CD4-positive, alpha-beta memory T cell (primary cell): ENCODE results near the gene ANKRD33B. TPM values are rescaled to one million over a fixed set of nuclear protein-coding genes. Genes with fewer than 3 reads are reported as not detected.
A peak's percentile ranks its signal among the peaks of the same experiment; 100 is the strongest.
"Not testable (repeated sequence)": the region's sequence is repeated elsewhere in the genome, so short reads cannot be mapped to it uniquely, and the experiment has no call there.

Source experiments
- CTCF ChIA-PET: fragments of 350-600 bp; sonication (Branson Sonifier 250); formaldehyde crosslinking; loops from one replicate; lab custom pipeline; 2021; ENCODE audit warnings: inconsistent platforms; ENCODE audit not compliant: partially characterized antibody; lab: Charles Lee
- POLR2A ChIA-PET: fragments of 350-600 bp; sonication (Branson Sonifier 250); formaldehyde crosslinking; loops from one replicate; lab custom pipeline; 2021; ENCODE audit not compliant: partially characterized antibody; lab: Charles Lee
- DNase-seq, 5 donors: peaks; one replicate each; pipeline versions ENCODE4 v3.0.0 to v3.0.0-alpha.2; 2020 to 2022; ENCODE audit warnings: mixed read lengths in 1 of 5
- H3K27ac ChIP-seq: one replicate; pipeline ENCODE4 v1.7.0; 2013; ENCODE audit warnings: low read depth, low read length
- H3K27me3 ChIP-seq: 2 replicates; pipeline ENCODE4 v1.7.0; 2013; ENCODE audit warnings: mild to moderate bottlenecking, low read length, moderate library complexity; ENCODE audit not compliant: insufficient read depth
- H3K36me3 ChIP-seq: 2 replicates; pipeline ENCODE4 v1.7.0; 2013; ENCODE audit warnings: mild to moderate bottlenecking, low read length, moderate library complexity; ENCODE audit not compliant: insufficient read depth
- H3K4me1 ChIP-seq: 2 replicates; pipeline ENCODE4 v1.7.0; 2013; ENCODE audit warnings: mild to moderate bottlenecking, low read length, moderate library complexity; ENCODE audit not compliant: insufficient read depth
- H3K4me3 ChIP-seq, 2 donors: one replicate each; pipeline ENCODE4 v1.7.0; 2013; ENCODE audit warnings: low read length in 2 of 2, mild to moderate bottlenecking in 1 of 2
- H3K9me3 ChIP-seq, 2 donors: one replicate each; pipeline ENCODE4 v1.7.0; 2013; ENCODE audit warnings: low read length in 2 of 2, control low read depth in 1 of 2; ENCODE audit not compliant: control insufficient read depth in 1 of 2
- H3K27ac Mint-ChIP-seq, 7 donors: one replicate each; pipeline ENCODE4 v1.8.0; 2020 to 2021; ENCODE audit warnings: mixed read lengths in 7 of 7, mild to moderate bottlenecking in 6 of 7, inconsistent platforms in 3 of 7, moderate library complexity in 3 of 7
- H3K27me3 Mint-ChIP-seq, 2 donors: one replicate each; pipeline ENCODE4 v1.8.0; 2020 to 2021; ENCODE audit warnings: mixed read lengths in 2 of 2
- H3K36me3 Mint-ChIP-seq, 2 donors: one replicate each; pipeline ENCODE4 v1.8.0; 2020 to 2021; ENCODE audit warnings: mixed read lengths in 2 of 2, inconsistent platforms in 1 of 2, mild to moderate bottlenecking in 1 of 2
- H3K4me1 Mint-ChIP-seq, 4 donors: one replicate each; pipeline ENCODE4 v1.8.0; 2020 to 2021; ENCODE audit warnings: mixed read lengths in 4 of 4, mild to moderate bottlenecking in 1 of 4
- H3K4me3 Mint-ChIP-seq, 8 donors: one replicate each; pipeline ENCODE4 v1.8.0; 2020 to 2021; ENCODE audit warnings: mixed read lengths in 8 of 8, mild to moderate bottlenecking in 7 of 8, moderate library complexity in 6 of 8, inconsistent platforms in 3 of 8
- H3K9me3 Mint-ChIP-seq, 8 donors: one replicate each; pipeline ENCODE4 v1.8.0; 2020 to 2021; ENCODE audit warnings: mixed read lengths in 8 of 8, mild to moderate bottlenecking in 5 of 8, inconsistent platforms in 3 of 8, moderate library complexity in 1 of 8
- intact Hi-C: fragments of 100-400 bp; cut with micrococcal nuclease; formaldehyde crosslinking; loops from one replicate; pipeline ENCODE4 v1.15.1; 2023
- polyA plus RNA-seq, 2 donors: library from polyadenylated mRNA; unstranded; fragments of 300-500 nt; fragmentation: Illumina TruSeq; gene quantifications; one replicate each; pipeline ENCODE4 v1.2.3, GENCODE V29; 2021
- total RNA-seq, 2 experiments: library from RNA; stranded (reverse); gene quantifications; one replicate each; pipeline ENCODE4 v1.2.3, GENCODE V29; 2021

ANKRD33B gene
- total and polyA plus RNA-seq, 4 experiments from 2014 or later = 0.05 to 2.3 (median 1.2) TPM

DNA sequence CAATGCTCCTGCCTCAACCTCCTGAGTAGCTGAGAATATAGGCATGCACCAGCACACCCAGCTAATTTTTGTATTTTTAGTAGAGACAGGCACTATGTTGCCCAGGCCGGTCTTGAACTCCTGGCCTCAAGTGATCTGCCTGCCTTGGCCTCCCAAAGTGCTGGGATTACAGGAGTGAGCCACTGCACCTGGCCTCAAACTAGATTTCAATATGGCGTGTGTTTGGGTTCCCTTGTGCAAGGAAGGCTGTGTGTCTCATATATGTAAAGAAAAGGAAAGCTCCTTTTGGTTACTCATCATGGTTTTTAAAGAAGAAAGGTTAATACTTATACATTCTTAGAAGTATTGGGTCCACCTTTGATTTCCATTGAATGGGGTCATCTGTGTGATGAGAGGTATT lies 70.7 kb downstream of the ANKRD33B start:
- H3K27me3 ChIP-seq = no peaks in the 10 kb centered on the region
- peaks cover 0 to 8% (median 4%) of the 10 kb centered on the region in 8 donors for H3K9me3 Mint-ChIP-seq
- intact Hi-C loops = loop anchor here (2.0 to 10.0 kb wide), 2 partner anchors 70 to 130 kb away; partner anchors contain the start of genes ANKRD33B and DAP
- H3K27ac ChIP-seq = peak overlapping the region; percentile 24
- peaks cover 0 to 4% of the 10 kb centered on the region in 2 donors for H3K27me3 Mint-ChIP-seq
- H3K36me3 ChIP-seq = no peaks in the 10 kb centered on the region
- peaks cover 22 to 77% (median 42%) of the 10 kb centered on the region in 4 donors for H3K4me1 Mint-ChIP-seq
- H3K27ac Mint-ChIP-seq = peak overlapping the region in 6 of 7 donors; percentile 19 to 91 (median 88)
- no peak overlapping the region for H3K4me3 ChIP-seq
- peak overlapping the region in 4 of 8 donors; percentile 71 to 88 (median 74) for H3K4me3 Mint-ChIP-seq
- peaks cover 42% of the 10 kb centered on the region for H3K4me1 ChIP-seq
- ChIA-PET POLR2A (no interaction called here), CTCF (interaction anchor here (1.1 to 1.5 kb wide), 2 partner anchors 51 to 351 kb away, joined by 3 to 4 read pairs; no protein-coding TSS in a partner anchor)
- no peaks in the 10 kb centered on the region for H3K9me3 ChIP-seq
- peaks cover 0 to 4% of the 10 kb centered on the region in 2 donors for H3K36me3 Mint-ChIP-seq
- DNase-seq = no peak

DNA sequence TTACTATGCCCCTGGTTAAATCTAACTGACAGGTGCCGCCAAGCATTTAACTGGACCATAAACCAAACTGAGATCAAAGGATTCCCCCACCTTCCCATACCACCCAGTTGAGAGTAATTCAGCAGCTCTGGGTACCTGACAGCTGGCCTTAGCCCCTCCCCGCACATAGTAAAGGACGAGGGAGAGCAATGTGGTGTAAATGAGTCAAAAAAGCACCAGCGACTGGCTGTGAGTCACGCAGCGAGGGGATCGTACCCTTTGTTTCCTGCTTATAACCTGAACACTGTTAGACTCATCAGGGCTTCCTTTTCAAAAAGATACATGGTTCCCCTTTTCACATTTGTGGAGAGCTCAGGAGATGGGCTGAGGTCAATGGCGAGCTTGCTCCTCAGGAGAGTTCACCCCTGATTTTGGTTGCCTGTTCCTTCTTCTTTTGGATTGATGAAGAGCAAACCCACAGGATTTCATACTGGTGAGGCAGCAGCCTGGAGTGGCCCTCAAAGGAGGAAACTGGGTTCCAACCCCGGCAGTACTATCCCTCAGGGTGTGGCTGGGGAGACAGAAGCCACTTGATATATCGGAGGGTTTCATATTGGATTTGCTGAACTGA lies 71.5 kb downstream of the ANKRD33B start:
- H3K27ac Mint-ChIP-seq = peak overlapping the region in 6 of 7 donors; percentile 76 to 93 (median 90)
- POLR2A ChIA-PET = no interaction called here
- peaks cover 0 to 13% (median 7%) of the 10 kb centered on the region in 8 donors for H3K9me3 Mint-ChIP-seq
- no peaks in the 10 kb centered on the region for H3K36me3 ChIP-seq
- H3K9me3 ChIP-seq = no peaks in the 10 kb centered on the region
- no peaks in the 10 kb centered on the region for H3K27me3 ChIP-seq
- peaks cover 0 to 4% of the 10 kb centered on the region in 2 donors for H3K27me3 Mint-ChIP-seq
- peaks cover 4 to 5% of the 10 kb centered on the region in 2 donors for H3K36me3 Mint-ChIP-seq
- intact Hi-C loops = loop anchor here (2.0 to 10.0 kb wide), 2 partner anchors 71 to 129 kb away; partner anchors contain the start of genes ANKRD33B and DAP
- CTCF ChIA-PET = interaction anchor here (1.5 to 1.9 kb wide), 2 partner anchors 10 to 351 kb away, joined by 4 read pairs; no protein-coding TSS in a partner anchor
- H3K27ac ChIP-seq = peak overlapping the region; percentile 24
- H3K4me1 ChIP-seq = peaks cover 42% of the 10 kb centered on the region
- peaks cover 22 to 73% (median 42%) of the 10 kb centered on the region in 4 donors for H3K4me1 Mint-ChIP-seq
- peak overlapping the region in 7 of 8 donors; percentile 19 to 88 (median 71) for H3K4me3 Mint-ChIP-seq
- DNase-seq = peak in 4 of 5 donors; percentile 15 to 79 (median 22)
- H3K4me3 ChIP-seq = no peak overlapping the region

GRCh38 chr5:10635867-10636350 lies 72.0 kb downstream of the ANKRD33B start:
- Histone ChIP-seq H3K4me1 (peaks cover 42% of the 10 kb centered on the region), H3K36me3 (no peaks in the 10 kb centered on the region), H3K27me3 (no peaks in the 10 kb centered on the region), H3K27ac (peak overlapping the region; percentile 24), H3K4me3 (no peak overlapping the region), H3K9me3 (no peaks in the 10 kb centered on the region)
- no peak for DNase-seq
- peaks cover 5 to 9% of the 10 kb centered on the region in 2 donors for H3K36me3 Mint-ChIP-seq
- peak overlapping the region in 2 of 8 donors; percentile 77 to 88 for H3K4me3 Mint-ChIP-seq
- H3K27ac Mint-ChIP-seq = peak overlapping the region in 5 of 7 donors; percentile 76 to 93 (median 90)
- H3K9me3 Mint-ChIP-seq = peaks cover 0 to 18% (median 7%) of the 10 kb centered on the region in 8 donors
- POLR2A ChIA-PET = no interaction called here
- CTCF ChIA-PET = interaction anchor here (1.9 kb wide), 1 partner anchor 11 kb away, joined by 4 read pairs; no protein-coding TSS in a partner anchor
- peaks cover 0 to 3% of the 10 kb centered on the region in 2 donors for H3K27me3 Mint-ChIP-seq
- H3K4me1 Mint-ChIP-seq = peaks cover 22 to 70% (median 42%) of the 10 kb centered on the region in 4 donors
- intact Hi-C loops = loop anchor here (2.0 to 10.0 kb wide), 2 partner anchors 71 to 129 kb away; partner anchors contain the start of genes ANKRD33B and DAP

DNA sequence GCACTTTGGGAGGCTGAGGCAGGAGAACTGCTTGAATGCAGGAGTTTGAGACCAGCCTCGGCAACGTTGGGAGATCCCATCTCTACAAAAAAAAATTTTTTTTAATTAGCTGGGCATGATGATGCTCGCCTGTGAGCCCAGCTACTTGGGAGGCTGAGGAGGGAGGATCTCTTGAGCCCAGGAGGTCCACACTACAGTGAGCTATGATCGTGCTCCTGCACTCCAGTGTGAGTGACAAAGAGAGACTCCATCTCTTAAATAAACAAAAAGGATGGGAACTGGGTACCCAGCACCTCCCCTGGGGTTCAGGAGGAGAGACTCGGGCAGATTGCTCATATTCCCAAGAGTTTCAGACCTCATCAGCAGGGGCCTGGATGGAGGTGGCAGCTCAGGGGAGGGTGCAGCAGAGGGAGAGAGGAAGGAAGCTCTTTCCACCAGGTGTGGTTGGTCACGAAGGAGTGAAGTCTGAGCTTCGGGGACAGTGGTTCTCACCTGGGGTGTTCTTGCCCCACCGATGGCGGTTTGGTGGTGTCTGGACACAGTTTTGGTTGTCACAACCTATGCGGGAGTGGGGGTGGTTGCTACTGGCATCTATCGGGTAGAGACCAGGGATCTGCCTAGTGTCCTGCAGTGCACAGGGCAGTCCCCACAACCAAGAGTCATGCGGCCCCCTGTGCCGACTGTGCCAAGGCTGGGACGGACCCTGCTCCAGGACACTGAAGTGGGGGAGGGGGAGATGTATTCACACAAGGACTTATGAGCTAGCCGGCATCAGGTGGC lies 72.7 kb downstream of the ANKRD33B start:
- no peaks in the 10 kb centered on the region for H3K27me3 ChIP-seq
- Mint-ChIP-seq H3K4me3 (peak overlapping the region in 2 of 8 donors; percentile 12 to 25), H3K36me3 (peaks cover 5 to 10% of the 10 kb centered on the region in 2 donors), H3K27me3 (no peaks in the 10 kb centered on the region), H3K4me1 (peaks cover 20 to 64% (median 35%) of the 10 kb centered on the region in 4 donors), H3K27ac (peak overlapping the region in 5 of 7 donors; percentile 35 to 93 (median 61)), H3K9me3 (peaks cover 0 to 18% (median 8%) of the 10 kb centered on the region in 8 donors)
- no peak for DNase-seq
- CTCF ChIA-PET = interaction anchor here (1.0 to 1.9 kb wide), 3 partner anchors 8 to 12 kb away, joined by 3 to 9 read pairs (median 4); no protein-coding TSS in a partner anchor
- no peak overlapping the region for H3K4me3 ChIP-seq
- H3K27ac ChIP-seq = no peak overlapping the region
- no peaks in the 10 kb centered on the region for H3K36me3 ChIP-seq
- intact Hi-C loops = loop anchor here (10.0 kb wide), 1 partner anchor 128 kb away; the partner anchor contains the start of gene DAP
- no peaks in the 10 kb centered on the region for H3K9me3 ChIP-seq
- POLR2A ChIA-PET = no interaction called here
- H3K4me1 ChIP-seq = peaks cover 39% of the 10 kb centered on the region

DNA sequence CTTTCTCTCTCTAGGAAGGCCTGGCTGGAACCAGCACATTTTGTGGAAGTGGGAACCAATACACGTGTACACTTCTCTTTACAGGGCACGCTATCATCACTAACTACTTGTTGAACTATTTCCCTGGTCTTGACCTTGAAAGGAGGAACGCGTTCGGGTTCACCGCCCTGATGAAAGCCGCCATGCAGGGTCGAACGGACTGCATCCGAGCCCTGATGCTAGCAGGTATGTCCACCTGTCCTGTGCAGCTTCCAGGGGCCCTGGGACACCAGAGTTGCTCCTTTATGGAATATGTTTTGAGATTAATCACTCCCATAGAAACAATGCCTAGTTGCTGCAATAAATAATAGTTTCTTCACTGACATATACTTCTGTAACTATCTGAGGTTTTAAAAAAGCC lies 74.1 kb downstream of the ANKRD33B start:
- no peak for DNase-seq
- H3K36me3 Mint-ChIP-seq = peaks cover 5 to 10% of the 10 kb centered on the region in 2 donors
- no peaks in the 10 kb centered on the region for H3K27me3 ChIP-seq
- H3K27ac ChIP-seq = no peak overlapping the region
- intact Hi-C loops = loop anchor here (10.0 kb wide), 1 partner anchor 127 kb away; the partner anchor contains the start of gene DAP
- H3K9me3 ChIP-seq = no peaks in the 10 kb centered on the region
- no peak overlapping the region for H3K4me3 ChIP-seq
- POLR2A ChIA-PET = no interaction called here
- H3K27ac Mint-ChIP-seq = peak overlapping the region in 2 of 7 donors; percentile 51 to 89
- H3K36me3 ChIP-seq = no peaks in the 10 kb centered on the region
- H3K9me3 Mint-ChIP-seq = peaks cover 0 to 18% (median 8%) of the 10 kb centered on the region in 8 donors
- peaks cover 30% of the 10 kb centered on the region for H3K4me1 ChIP-seq
- peaks cover 15 to 56% (median 25%) of the 10 kb centered on the region in 4 donors for H3K4me1 Mint-ChIP-seq
- CTCF ChIA-PET = interaction anchor here (1.0 to 1.5 kb wide), 2 partner anchors 9 to 11 kb away, joined by 3 to 9 read pairs; no protein-coding TSS in a partner anchor
- no peaks in the 10 kb centered on the region for H3K27me3 Mint-ChIP-seq
- H3K4me3 Mint-ChIP-seq = no peak overlapping the region

DNA sequence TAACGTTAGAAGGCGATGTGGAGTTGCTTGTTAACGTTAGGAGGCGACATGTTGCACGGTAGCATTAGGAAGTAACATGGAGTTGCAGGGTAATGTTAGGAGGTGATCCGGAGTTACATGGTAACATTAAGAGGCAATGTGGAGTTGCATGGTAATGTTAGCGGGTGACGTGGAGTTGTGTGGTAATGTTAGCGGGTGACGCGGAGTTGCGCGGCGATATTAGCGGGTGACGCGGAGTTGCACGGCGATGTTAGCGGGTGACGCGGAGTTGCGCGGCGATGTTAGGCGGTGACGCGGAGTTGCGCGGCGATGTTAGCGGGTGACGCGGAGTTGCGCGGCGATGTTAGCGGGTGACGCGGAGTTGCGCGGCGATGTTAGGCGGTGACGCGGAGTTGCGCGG lies 74.9 kb downstream of the ANKRD33B start:
- Mint-ChIP-seq H3K4me3 (peak overlapping the region in 3 of 8 donors; percentile 29 to 64 (median 55)), H3K9me3 (peaks cover 0 to 18% (median 8%) of the 10 kb centered on the region in 8 donors), H3K27ac (peak overlapping the region in 2 of 7 donors; percentile 89 to 90), H3K4me1 (peaks cover 12 to 50% (median 20%) of the 10 kb centered on the region in 4 donors)
- CTCF ChIA-PET, H3K9me3 ChIP-seq, DNase-seq, H3K36me3 ChIP-seq, H3K27me3 Mint-ChIP-seq, H3K36me3 Mint-ChIP-seq, H3K27me3 ChIP-seq, POLR2A ChIA-PET, H3K27ac ChIP-seq, H3K4me3 ChIP-seq: not testable (repeated sequence)
- intact Hi-C loops = loop anchor here (10.0 kb wide), 1 partner anchor 126 kb away; the partner anchor contains the start of gene DAP
- H3K4me1 ChIP-seq = peaks cover 23% of the 10 kb centered on the region
